ENCODE measurements around the gene ATMIN.

DNA sequence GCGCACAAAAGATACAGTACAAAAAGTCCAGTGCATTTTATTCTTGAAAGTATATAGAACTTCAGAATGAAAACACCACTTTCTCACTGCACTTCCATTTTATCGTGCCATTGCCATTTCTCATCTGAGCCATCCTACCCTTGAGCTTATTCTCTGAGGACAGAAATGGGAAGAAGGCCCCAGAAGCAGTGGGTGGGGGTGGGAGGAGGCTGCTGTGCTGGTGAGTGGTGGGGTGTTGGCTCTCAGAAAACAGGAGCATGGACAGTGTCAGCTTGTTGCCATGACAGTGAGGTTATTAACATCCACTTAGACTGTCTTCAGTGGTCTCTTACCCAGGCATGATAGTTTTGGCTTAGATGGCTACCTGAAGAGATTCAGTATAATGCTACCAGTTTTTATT is 4.5 kb downstream of the ATMIN start:
- TF ChIP-seq, protein P1, sequence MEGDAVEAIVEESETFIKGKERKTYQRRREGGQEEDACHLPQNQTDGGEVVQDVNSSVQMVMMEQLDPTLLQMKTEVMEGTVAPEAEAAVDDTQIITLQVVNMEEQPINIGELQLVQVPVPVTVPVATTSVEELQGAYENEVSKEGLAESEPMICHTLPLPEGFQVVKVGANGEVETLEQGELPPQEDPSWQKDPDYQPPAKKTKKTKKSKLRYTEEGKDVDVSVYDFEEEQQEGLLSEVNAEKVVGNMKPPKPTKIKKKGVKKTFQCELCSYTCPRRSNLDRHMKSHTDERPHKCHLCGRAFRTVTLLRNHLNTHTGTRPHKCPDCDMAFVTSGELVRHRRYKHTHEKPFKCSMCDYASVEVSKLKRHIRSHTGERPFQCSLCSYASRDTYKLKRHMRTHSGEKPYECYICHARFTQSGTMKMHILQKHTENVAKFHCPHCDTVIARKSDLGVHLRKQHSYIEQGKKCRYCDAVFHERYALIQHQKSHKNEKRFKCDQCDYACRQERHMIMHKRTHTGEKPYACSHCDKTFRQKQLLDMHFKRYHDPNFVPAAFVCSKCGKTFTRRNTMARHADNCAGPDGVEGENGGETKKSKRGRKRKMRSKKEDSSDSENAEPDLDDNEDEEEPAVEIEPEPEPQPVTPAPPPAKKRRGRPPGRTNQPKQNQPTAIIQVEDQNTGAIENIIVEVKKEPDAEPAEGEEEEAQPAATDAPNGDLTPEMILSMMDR (conservative IDR thresholded peaks at IDR 0.05): no peak
- no peak for TF ChIP-seq EZH2 (IDR thresholded peaks at IDR 0.05; ENCODE audit: low read depth)
